Measurements from ENCODE around the gene FGF2.
"Not testable (repeated sequence)": the region's sequence is repeated elsewhere in the genome, so short reads cannot be mapped to it uniquely, and the experiment has no call there.

FGF2 gene

GRCh38 chr4:122814426-122814825 lies 12.2 kb upstream of the FGF2 start:
- DNase-seq, result peak in 1 of 5 donors; percentile 25

DNA sequence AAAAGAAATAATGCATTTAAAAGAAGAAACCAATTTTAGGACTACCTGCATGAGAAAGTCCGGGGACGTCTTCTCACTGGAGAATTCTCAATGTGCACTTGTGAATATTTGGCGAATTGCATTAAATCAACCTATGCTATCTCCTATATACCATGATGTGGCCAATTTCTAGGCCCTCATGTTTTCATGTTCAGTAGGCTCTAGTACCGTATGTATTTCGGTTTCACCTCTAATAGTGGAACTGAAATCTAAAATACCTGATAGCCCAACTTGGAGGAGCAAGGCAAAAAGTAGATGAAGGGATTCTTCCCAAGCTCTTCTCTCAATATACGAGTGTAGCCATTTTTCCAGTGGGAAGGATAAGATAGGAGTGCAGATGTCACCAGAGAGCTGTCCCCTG lies 11.4 kb upstream of the FGF2 start:
- DNase-seq, result no peak

- no peak for DNase-seq
Measured at GRCh38 chr4:122816476-122816875, 10.2 kb upstream of the FGF2 start.

- DNase-seq, result no peak
Measured at GRCh38 chr4:122819708-122820449, 6.8 kb upstream of the FGF2 start.

- DNase-seq, result no peak
Measured at GRCh38 chr4:122821092-122821491, 5.5 kb upstream of the FGF2 start.

DNA sequence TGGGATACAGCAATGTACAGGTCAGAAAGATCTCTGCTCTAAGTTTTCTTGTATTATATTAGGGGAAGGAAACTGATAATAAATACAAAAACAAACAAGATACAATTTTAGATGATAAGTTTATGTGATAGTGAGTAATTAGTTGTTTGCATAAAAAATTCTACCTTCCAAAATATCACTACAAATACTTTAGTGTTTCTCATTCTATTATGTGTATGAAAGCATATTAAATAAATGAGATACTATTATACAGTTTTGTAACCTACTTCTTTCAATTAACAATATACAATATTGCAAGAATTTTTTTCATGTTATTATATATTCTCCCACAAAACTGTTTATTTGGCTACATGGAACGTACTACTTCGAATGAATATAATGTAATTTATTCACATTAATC lies 4.2 kb upstream of the FGF2 start:
- no peak for DNase-seq

DNA sequence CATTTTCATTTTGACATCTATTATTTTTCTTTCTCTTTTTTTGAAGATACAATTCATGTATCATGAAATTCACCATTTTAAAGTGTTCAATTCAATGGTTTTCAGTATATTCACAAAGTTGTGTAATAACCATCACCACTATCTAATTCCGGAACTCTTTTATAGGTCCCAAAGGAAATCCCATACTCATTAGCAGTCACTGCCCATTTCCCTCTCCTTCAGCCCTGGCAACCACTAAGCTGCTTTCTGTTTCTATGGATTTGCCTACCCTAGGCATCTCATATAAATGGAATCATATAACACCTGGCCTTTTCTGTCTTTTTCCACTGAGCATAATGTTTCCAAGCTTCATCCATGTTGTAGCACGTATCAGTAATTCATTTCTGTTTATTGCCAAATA lies 3.2 kb upstream of the FGF2 start:
- no peak for DNase-seq

GRCh38 chr4:122824616-122825015 lies 2.0 kb upstream of the FGF2 start:
- DNase-seq, result peak in 1 of 5 donors; percentile 6

DNA sequence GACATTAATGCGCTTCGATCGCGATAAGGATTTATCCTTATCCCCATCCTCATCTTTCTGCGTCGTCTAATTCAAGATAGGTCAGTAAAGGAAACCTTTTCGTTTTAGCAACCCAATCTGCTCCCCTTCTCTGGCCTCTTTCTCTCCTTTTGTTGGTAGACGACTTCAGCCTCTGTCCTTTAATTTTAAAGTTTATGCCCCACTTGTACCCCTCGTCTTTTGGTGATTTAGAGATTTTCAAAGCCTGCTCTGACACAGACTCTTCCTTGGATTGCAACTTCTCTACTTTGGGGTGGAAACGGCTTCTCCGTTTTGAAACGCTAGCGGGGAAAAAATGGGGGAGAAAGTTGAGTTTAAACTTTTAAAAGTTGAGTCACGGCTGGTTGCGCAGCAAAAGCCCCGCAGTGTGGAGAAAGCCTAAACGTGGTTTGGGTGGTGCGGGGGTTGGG lies 528 bp upstream of the FGF2 start:
- DNase-seq, result no peak

GRCh38 chr4:122827258-122827878 lies 737 bp downstream of the FGF2 start:
- DNase-seq, result peak in 2 of 5 donors; percentile 3 to 32

DNA sequence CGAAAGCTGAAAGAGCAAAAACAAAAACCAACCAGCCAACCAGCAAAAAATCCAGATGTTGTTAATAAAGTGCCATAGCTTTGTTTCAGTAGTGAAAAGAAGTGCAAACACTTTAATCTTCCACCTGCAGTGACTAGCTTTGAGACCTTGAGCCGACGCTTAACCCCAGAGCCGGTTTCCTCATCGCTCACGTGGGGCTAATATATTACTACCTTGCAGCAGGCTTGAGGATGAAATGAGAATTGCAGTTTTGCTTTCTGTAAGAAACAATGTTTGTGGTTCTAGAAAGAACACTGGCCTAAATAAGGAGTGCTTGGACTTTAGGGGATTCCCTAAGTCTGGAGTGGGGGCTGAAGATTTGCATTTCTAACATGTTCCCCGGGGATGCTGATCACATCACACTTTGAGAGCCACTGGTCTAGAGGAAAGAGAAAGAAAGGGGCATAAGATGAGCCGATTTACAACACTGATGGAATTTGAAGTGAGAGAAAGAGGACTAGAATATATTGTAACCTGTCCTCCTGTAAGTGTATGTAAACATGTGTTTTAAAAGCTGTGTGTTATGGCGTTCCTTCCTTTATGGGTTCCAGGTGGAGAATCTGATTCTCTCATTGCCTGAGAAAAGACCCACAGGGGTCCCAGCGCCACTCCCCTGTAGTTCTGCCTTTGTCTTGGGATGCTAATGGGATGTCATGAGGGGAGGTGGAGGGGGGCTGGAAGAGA lies 1.4 kb downstream of the FGF2 start:
- peak in 2 of 5 donors; percentile 21 to 63 for DNase-seq

DNA sequence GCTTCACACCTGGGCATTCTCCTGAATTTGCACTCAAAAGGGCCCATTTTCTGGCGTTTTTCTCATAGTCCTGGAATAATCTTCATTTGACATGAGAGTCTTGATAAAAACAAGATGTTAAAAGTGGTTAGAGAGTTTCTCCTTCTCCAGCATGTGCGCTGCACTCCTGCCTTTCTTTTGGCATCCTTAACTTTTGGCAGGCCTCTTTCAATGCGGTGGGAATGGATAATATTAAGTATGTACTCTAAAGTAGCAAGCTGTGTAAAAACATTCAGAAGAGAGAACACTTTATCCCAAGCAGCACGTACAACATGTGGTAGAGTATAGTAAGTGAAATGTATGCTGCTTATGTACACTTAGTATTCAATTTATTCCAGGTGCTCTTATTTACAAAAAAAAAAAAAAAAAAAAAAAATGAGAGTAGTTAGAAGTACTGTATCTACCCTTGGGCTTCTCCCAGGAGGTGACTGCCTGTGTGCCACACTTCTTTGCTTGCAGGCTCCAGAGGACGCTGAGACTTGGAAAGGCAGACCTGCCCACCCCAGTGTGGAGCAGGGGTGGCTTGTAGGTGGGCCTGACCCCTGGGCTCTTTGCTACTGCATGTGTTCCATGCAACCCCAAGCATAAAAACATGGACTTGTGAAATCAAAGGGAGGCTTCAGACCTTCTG lies 3.9 kb downstream of the FGF2 start:
- DNase-seq, result no peak

- DNase-seq, result no peak
Measured at GRCh38 chr4:122831515-122832196, 5.0 kb downstream of the FGF2 start.

DNA sequence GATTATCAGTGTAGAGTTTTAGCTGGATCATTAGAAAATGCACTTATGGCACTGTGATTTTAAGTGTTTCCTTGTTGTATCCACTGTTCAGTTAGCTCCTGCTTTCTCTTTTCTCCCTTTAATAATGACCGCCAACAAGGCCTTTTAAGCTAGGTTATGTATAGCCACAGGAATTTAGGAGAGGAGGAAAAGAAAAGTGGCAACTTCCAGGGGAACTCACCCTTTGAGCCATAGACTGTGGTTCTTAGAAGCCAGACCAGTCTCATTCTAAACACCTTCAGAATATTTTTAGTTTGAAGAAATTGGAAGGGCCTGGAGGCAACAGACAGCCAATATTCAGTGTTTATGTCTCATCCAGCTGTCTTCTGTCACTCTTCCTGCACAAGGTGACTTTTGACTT lies 6.1 kb downstream of the FGF2 start:
- no peak for DNase-seq

DNA sequence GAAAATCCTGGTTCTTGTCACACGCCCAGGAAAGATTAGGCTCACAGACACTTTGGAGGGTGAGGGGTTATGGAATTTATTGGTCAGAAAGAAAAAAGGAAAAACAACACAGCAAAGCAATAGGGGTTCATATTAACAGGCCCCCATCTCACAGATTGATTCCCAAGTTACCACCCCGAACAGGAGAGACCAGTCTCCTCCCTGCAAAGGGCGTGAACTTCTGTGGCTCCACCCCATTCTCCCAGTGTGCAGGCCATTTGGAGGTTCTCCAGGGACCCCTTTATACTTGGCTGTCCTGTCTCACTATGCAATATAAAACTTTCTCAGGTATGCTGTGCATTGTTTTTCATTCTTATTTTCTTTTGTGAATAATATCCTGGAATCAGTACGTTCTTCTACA lies 7.4 kb downstream of the FGF2 start:
- no peak for DNase-seq

DNA sequence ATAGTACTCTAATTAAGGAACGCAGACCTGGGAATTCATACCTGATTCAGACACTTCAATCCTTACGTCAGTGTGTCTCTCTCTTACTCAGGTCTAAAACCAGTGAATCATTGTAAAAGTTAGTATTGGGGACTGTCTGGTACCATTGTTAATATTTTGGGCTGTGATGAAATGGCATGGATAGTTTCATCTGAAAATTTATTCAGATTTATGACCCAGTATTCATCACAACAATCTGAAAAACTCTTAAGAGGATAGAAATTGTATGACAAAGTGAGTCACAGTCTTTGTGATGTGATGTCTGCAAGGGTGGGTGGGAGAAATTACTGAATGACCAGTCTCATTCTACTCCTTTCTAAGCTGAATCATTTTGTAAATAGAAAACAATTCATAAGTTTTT lies 10.3 kb downstream of the FGF2 start:
- no peak for DNase-seq

DNA sequence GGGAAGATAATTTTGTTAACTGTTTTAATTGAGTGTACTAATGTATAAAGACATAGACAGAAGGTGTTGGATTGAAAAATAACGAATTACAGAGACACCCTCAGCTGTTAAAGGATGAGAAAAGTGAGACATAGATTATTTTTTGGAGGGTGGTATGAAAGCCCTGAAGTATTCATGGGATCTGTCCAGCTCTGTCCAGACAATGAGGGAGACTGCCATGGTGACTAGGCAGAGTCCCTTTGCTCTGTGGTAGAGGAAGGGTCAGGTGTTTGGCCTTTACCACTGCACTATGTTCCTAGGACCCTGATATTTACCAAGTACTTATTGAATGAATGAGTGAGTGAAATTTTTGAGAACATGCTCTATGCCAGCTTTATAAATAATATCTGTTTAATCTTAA lies 11.4 kb downstream of the FGF2 start:
- no peak for DNase-seq

- no peak for DNase-seq
Measured at GRCh38 chr4:122842392-122842791, 15.8 kb downstream of the FGF2 start.

- DNase-seq, result no peak
Measured at GRCh38 chr4:122842984-122843531, 16.4 kb downstream of the FGF2 start.

DNA sequence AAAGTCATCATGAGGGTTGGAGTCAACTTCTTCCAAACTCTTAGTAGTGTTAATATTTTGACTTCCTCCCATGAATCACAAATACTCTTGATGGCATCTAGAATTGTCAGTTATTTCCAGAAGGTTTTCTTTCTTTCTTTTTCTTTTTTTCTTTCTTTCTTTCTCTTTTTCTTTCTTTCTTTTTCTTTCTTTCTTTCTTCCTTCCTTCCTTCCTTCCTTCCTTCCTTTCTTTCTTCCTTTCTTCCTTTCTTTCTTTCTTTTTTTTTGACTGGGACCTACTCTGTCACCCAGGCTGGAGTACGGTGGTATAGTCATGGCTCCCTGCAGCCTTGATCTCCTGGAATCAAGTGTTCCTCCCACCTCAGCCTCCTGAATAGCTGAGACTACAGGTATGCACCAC lies 17.8 kb downstream of the FGF2 start:
- DNase-seq, result not testable (repeated sequence)

DNA sequence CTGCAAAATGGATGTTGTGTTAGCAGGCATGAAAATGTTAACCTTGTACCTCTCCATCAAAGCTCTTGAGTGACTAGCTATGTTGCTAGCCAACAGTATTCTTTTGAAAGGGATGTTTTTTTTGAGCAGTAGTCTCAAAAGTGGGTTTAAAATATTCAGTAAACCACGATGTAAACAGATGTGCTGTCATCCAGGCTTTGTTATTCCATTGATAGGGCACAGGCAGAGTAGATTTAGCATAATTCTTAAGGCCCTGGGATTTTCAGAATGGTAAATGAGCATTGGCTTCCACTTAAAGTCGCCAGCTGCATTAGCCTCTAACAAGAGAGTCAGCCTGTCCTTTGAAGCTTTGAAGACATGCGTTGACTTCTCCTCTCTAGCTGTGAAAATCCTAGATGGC lies 18.4 kb downstream of the FGF2 start:
- no peak for DNase-seq

DNA sequence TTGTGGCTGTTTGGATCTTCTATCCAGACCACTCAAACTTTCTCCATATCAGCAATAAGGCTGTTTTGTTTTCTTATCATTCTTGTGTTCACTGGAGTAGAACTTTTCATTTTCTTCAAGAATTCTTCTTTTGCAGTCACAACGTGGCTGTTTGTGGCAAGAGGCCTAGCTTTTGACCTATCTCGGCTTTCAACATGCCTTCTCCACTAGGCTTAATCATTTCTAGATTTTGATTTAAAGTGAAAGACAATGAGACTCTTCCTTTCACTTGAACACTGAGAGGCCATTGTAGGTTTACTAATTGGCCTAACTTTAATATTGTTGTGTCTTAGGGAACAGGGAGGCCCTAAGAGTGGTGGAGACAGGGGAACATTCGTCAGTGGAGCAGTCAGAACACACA lies 19.1 kb downstream of the FGF2 start:
- DNase-seq, result peak in 1 of 5 donors; percentile 15

Measured in T-helper 1 cell (primary cell).